Epithelial cell of esophagus (primary cell): Measurements from ENCODE around the gene MINAR1.

Experiments used
- DNase-seq: peaks from one replicate; pipeline ENCODE4 v3.0.0; 2010; ENCODE audit warnings: low read depth
- H3K4me3 ChIP-seq: 2 replicates; pipeline ENCODE4 v1.5.1; 2011; ENCODE audit warnings: mild to moderate bottlenecking, low read length, control low read depth
- CTCF ChIP-seq: IDR thresholded peaks from 2 replicates; pipeline ENCODE4 v1.5.1; 2011; ENCODE audit warnings: low read depth, mild to moderate bottlenecking, low read length, control low read depth, inconsistent platforms; ENCODE audit not compliant: insufficient read depth; ENCODE audit errors: missing control alignments

MINAR1 gene

GRCh38 chr15:79440355-79440908 is 8.3 kb downstream of the MINAR1 start:
- H3K4me3 ChIP-seq = no peak overlapping the region
- no peak for DNase-seq
- TF ChIP-seq CTCF = no peak

GRCh38 chr15:79442911-79443310 is 10.8 kb downstream of the MINAR1 start:
- no peak for TF ChIP-seq CTCF
- DNase-seq = no peak
- H3K4me3 ChIP-seq = no peak overlapping the region

- DNase-seq = no peak
- no peak overlapping the region for H3K4me3 ChIP-seq
- TF ChIP-seq CTCF = no peak
Measured at GRCh38 chr15:79447060-79447459, 14.9 kb downstream of the MINAR1 start.

GRCh38 chr15:79450648-79451047 is 18.5 kb downstream of the MINAR1 start:
- no peak for TF ChIP-seq CTCF
- no peak overlapping the region for H3K4me3 ChIP-seq
- no peak for DNase-seq

- no peak overlapping the region for H3K4me3 ChIP-seq
- no peak for TF ChIP-seq CTCF
- no peak for DNase-seq
Measured at GRCh38 chr15:79451361-79451999, 19.3 kb downstream of the MINAR1 start.

- TF ChIP-seq CTCF = no peak
- no peak for DNase-seq
- no peak overlapping the region for H3K4me3 ChIP-seq
Measured at GRCh38 chr15:79452244-79453051, 20.3 kb downstream of the MINAR1 start.
